Measurements from ENCODE around the gene RAP2B. TPM values are rescaled to one million over a fixed set of nuclear protein-coding genes. Genes with fewer than 3 reads are reported as not detected.

The RAP2B gene
- total and polyA plus RNA-seq, 3 donors from 2014 or later: 3.9 to 11.8 (median 8.6) TPM

GRCh38 chr3:153169793-153170383 is 7.9 kb downstream of the RAP2B start:
- no peak for DNase-seq
- 83 to 94% methylated on average over 2 of the region's 2 CpGs for WGBS, 2 donors
- H3K9me3 ChIP-seq: no peaks in the 10 kb centered on the region
- H3K4me3 ChIP-seq: no peak overlapping the region
- intact Hi-C loops (cut with DNase I; ENCODE audit: low total_unique reads): no loop called here
- H3K27me3 ChIP-seq: no peaks in the 10 kb centered on the region
- no peaks in the 10 kb centered on the region for H3K4me1 ChIP-seq
- H3K36me3 ChIP-seq (ENCODE audit: low read depth, missing control alignments): no peaks in the 10 kb centered on the region
- H3K27ac ChIP-seq: no peak overlapping the region
- TF ChIP-seq POLR2A (IDR thresholded peaks at IDR 0.05) (no peak), CTCF (IDR thresholded peaks at IDR 0.05) (no peak)

- Histone ChIP-seq H3K27ac (no peak overlapping the region), H3K27me3 (no peaks in the 10 kb centered on the region), H3K9me3 (no peaks in the 10 kb centered on the region), H3K36me3 (ENCODE audit: low read depth, missing control alignments) (no peaks in the 10 kb centered on the region), H3K4me3 (no peak overlapping the region), H3K4me1 (no peaks in the 10 kb centered on the region)
- DNase-seq: no peak
- intact Hi-C loops (cut with DNase I; ENCODE audit: low total_unique reads): no loop called here
- TF ChIP-seq POLR2A (IDR thresholded peaks at IDR 0.05) (no peak), CTCF (IDR thresholded peaks at IDR 0.05) (no peak)
- 60 to 63% methylated on average over 2 of the region's 2 CpGs for WGBS, 2 donors
These were observed 9.2 kb downstream of the RAP2B start for GRCh38 chr3:153171256-153171655.

GRCh38 chr3:153171918-153172317 is 9.9 kb downstream of the RAP2B start:
- H3K27ac ChIP-seq: no peak overlapping the region
- no peak for DNase-seq
- WGBS, 2 donors: 90 to 95% methylated on average over 4 of the region's 4 CpGs
- TF ChIP-seq POLR2A (IDR thresholded peaks at IDR 0.05) (no peak), CTCF (IDR thresholded peaks at IDR 0.05) (no peak)
- no peaks in the 10 kb centered on the region for H3K4me1 ChIP-seq
- no peaks in the 10 kb centered on the region for H3K36me3 ChIP-seq (ENCODE audit: low read depth, missing control alignments)
- H3K9me3 ChIP-seq: no peaks in the 10 kb centered on the region
- intact Hi-C loops (cut with DNase I; ENCODE audit: low total_unique reads): no loop called here
- H3K4me3 ChIP-seq: no peak overlapping the region
- no peaks in the 10 kb centered on the region for H3K27me3 ChIP-seq

GRCh38 chr3:153172796-153173757 is 11.1 kb downstream of the RAP2B start:
- TF ChIP-seq CTCF (IDR thresholded peaks at IDR 0.05): no peak
- TF ChIP-seq POLR2A (IDR thresholded peaks at IDR 0.05): no peak
- DNase-seq: no peak
- no peaks in the 10 kb centered on the region for H3K36me3 ChIP-seq (ENCODE audit: low read depth, missing control alignments)
- intact Hi-C loops (cut with DNase I; ENCODE audit: low total_unique reads): no loop called here
- 72 to 76% methylated on average over 18 to 19 of the region's 19 CpGs for WGBS, 2 donors
- no peak overlapping the region for H3K4me3 ChIP-seq
- H3K27ac ChIP-seq: no peak overlapping the region
- H3K27me3 ChIP-seq: no peaks in the 10 kb centered on the region
- H3K4me1 ChIP-seq: no peaks in the 10 kb centered on the region
- no peaks in the 10 kb centered on the region for H3K9me3 ChIP-seq
